PC-9 (cell line): ENCODE results near the gene CLEC7A. TPM values are rescaled to one million over a fixed set of nuclear protein-coding genes. Genes with fewer than 3 reads are reported as not detected.
A peak's percentile ranks its signal among the peaks of the same experiment; 100 is the strongest.

Experiments used
- Bru-seq: library from RNA; stranded (reverse); fragments of 400-500 nt; gene quantifications from one replicate; lab custom pipeline; 2021; lab: Mats Ljungman, UMichigan
- BruChase-seq, 2 experiments: library from RNA; stranded (reverse); fragments of 400-500 nt; gene quantifications; one replicate each; lab custom pipeline; 2021; lab: Mats Ljungman, UMichigan
- BruUV-seq: library from RNA; stranded (reverse); fragments of 400-500 nt; replicated peaks from 2 replicates; lab custom pipeline; 2021; lab: Mats Ljungman, UMichigan
- CTCF ChIA-PET: fragments of 300-600 bp; sonication (Branson Sonifier 250); formaldehyde crosslinking; loops from one replicate; lab custom pipeline; 2022; ENCODE audit warnings: antibody characterized with exemption; lab: Charles Lee
- POLR2A ChIA-PET: fragments of 300-600 bp; sonication (Branson Sonifier 250); formaldehyde crosslinking; loops from one replicate; lab custom pipeline; 2022; ENCODE audit warnings: antibody characterized with exemption; ENCODE audit not compliant: unreplicated experiment; lab: Charles Lee
- DNase-seq, 2 experiments: peaks; one replicate each; pipeline versions ENCODE4 v3.0.0 to v3.0.0-alpha.2; 2015 to 2022; ENCODE audit warnings: mixed read lengths in 1 of 2
- H2AFZ ChIP-seq: fragments of 200-600 bp; sonication (generic); 2 replicates; pipeline ENCODE4 v1.8.1; 2017; ENCODE audit warnings: antibody characterized with exemption
- H3F3A ChIP-seq: fragments of 200-600 bp; sonication (generic); 2 replicates; pipeline ENCODE4 v1.8.1; 2017; ENCODE audit warnings: antibody characterized with exemption, mild to moderate bottlenecking, low read depth; ENCODE audit not compliant: insufficient read depth
- H3K27ac ChIP-seq: fragments of 200-600 bp; sonication (generic); 2 replicates; pipeline ENCODE4 v1.6.1; 2016; ENCODE audit warnings: mixed run types
- H3K27me3 ChIP-seq: fragments of 200-600 bp; sonication (generic); 2 replicates; pipeline ENCODE4 v1.6.1; 2016; ENCODE audit warnings: low read depth, mixed run types; ENCODE audit not compliant: insufficient read depth
- H3K36me3 ChIP-seq: fragments of 200-600 bp; sonication (generic); 2 replicates; pipeline ENCODE4 v1.6.1; 2016; ENCODE audit warnings: low read depth, mixed run types
- H3K4me1 ChIP-seq: fragments of 200-600 bp; sonication (generic); replicated peaks from 2 replicates; pipeline ENCODE4 v1.6.1; 2016; ENCODE audit warnings: mixed run types; ENCODE audit not compliant: insufficient read depth
- H3K4me2 ChIP-seq: fragments of 200-600 bp; sonication (generic); 2 replicates; pipeline ENCODE4 v1.6.1; 2017; ENCODE audit warnings: mixed run types
- H3K4me3 ChIP-seq: fragments of 200-600 bp; sonication (generic); 2 replicates; pipeline ENCODE4 v1.6.1; 2016; ENCODE audit warnings: mixed run types
- H3K79me2 ChIP-seq: fragments of 200-600 bp; sonication (generic); 2 replicates; pipeline ENCODE4 v1.6.1; 2017; ENCODE audit warnings: low read depth, mixed run types
- H3K9me2 ChIP-seq: fragments of 200-600 bp; sonication (generic); 2 replicates; pipeline ENCODE4 v1.8.1; 2017; ENCODE audit warnings: mild to moderate bottlenecking; ENCODE audit not compliant: insufficient read depth
- H3K9me3 ChIP-seq: fragments of 200-600 bp; sonication (generic); 2 replicates; pipeline ENCODE4 v1.8.1; 2016; ENCODE audit warnings: low read depth; ENCODE audit not compliant: insufficient read depth
- H4K20me1 ChIP-seq: fragments of 200-600 bp; sonication (generic); 2 replicates; pipeline ENCODE4 v1.8.1; 2017; ENCODE audit not compliant: insufficient read depth
- CTCF ChIP-seq: fragments of 200-600 bp; sonication (generic); conservative IDR thresholded peaks from 2 replicates; pipeline ENCODE4 v1.6.1; 2017; ENCODE audit warnings: mixed run types, antibody characterized with exemption, mild to moderate bottlenecking, moderate library complexity
- EZH2 ChIP-seq: fragments of 200-600 bp; sonication (generic); IDR thresholded peaks from 2 replicates; pipeline ENCODE4 v1.8.0; 2017; ENCODE audit warnings: antibody characterized with exemption, low read depth
- intact Hi-C: fragments of 100-400 bp; cut with micrococcal nuclease; formaldehyde crosslinking; loops from one replicate; pipeline ENCODE4 v1.10.0; 2022; ENCODE audit not compliant: unreplicated experiment
- long read RNA-seq: library from polyadenylated mRNA; stranded (forward); transcript quantifications from one replicate; pipeline ENCODE4 v2.0.0, GENCODE V29; 2022
- total RNA-seq: library from RNA; stranded (reverse); gene quantifications from 2 replicates; pipeline ENCODE4 v1.2.3, GENCODE V29; 2021

CLEC7A gene
- total RNA-seq (5.1 and 6.1 TPM in 2 replicates), Bru-seq, nascent RNA (percentile 45 among the genes with signal in this experiment), BruChase-seq, experiment 1, labeled RNA remaining after a 2-hour chase (percentile 59 among the genes with signal in this experiment), BruChase-seq, experiment 2, labeled RNA remaining after a 6-hour chase (percentile 62 among the genes with signal in this experiment)
- long read RNA-seq, partial matches to known transcripts: 0 of 10 reads
- long read RNA-seq, other reads (novel, unspliced or antisense): 6 of 10 reads

- no peaks in the 10 kb centered on the region for H3K27me3 ChIP-seq
- POLR2A ChIA-PET: interaction anchor here (0.6 kb wide), 1 partner anchor 85 kb away, joined by 3 read pairs; no protein-coding TSS in a partner anchor
Measured at GRCh38 chr12:10130042-10130441, at the start of gene CLEC7A. Gene CLEC7A (minus strand): TSS chr12:10130199. CDS start chr12:10130082, 117 bp downstream.

GRCh38 chr12:10179776-10180181 lies 49.8 kb upstream of the CLEC7A start:
- Histone ChIP-seq H3K27me3 (no peaks in the 10 kb centered on the region), H3K36me3 (no peaks in the 10 kb centered on the region), H3K4me2 (peak overlapping the region; percentile 45), H3K27ac (peak overlapping the region; percentile 38), H2AFZ (no peak overlapping the region), H3K4me1 (peaks cover 46% of the 10 kb centered on the region), H3K79me2 (no peaks in the 10 kb centered on the region), H3K9me3 (no peaks in the 10 kb centered on the region), H3K4me3 (no peak overlapping the region), H4K20me1 (no peaks in the 10 kb centered on the region), H3F3A (peaks cover 23% of the 10 kb centered on the region; the same call in 1 of the 2 replicates), H3K9me2 (no peaks in the 10 kb centered on the region)
- no TSS peak for BruUV-seq
- peak in 1 of 2 experiments; percentile 71 for DNase-seq
- POLR2A ChIA-PET: interaction anchor here (0.5 to 0.6 kb wide), 2 partner anchors 8 to 25 kb away, joined by 6 to 7 read pairs; partner anchors contain the start of gene OLR1
- CTCF ChIA-PET: interaction anchor here (0.9 kb wide), 1 partner anchor 10 kb away, joined by 5 read pairs; no protein-coding TSS in a partner anchor
- intact Hi-C loops: loop anchor here (1.0 kb wide), 1 partner anchor 10 kb away; no protein-coding TSS in a partner anchor
- TF ChIP-seq EZH2 (no peak), CTCF (no peak)

More at GRCh38 chr12:10130042-10130441, at the start of gene CLEC7A:
- Histone ChIP-seq H3F3A (peaks cover 6% of the 10 kb centered on the region; the same call in 1 of the 2 replicates), H3K4me1 (peaks cover 18% of the 10 kb centered on the region), H4K20me1 (no peaks in the 10 kb centered on the region), H3K36me3 (no peaks in the 10 kb centered on the region), H3K4me2 (peak within 1 kb of the TSS; percentile 13), H3K9me2 (no peaks in the 10 kb centered on the region), H3K27ac (peak within 1 kb of the TSS; percentile 21; the same call in 1 of the 2 replicates), H3K79me2 (no peaks in the 10 kb centered on the region), H2AFZ (no peak within 1 kb of the TSS), H3K9me3 (no peaks in the 10 kb centered on the region), H3K4me3 (no peak within 1 kb of the TSS)
- TF ChIP-seq CTCF (no peak), EZH2 (no peak)
- peak in 1 of 2 experiments; percentile 68 for DNase-seq
- intact Hi-C loops: no loop called here
- BruUV-seq: no TSS peak
- CTCF ChIA-PET: interaction anchor here (1.1 to 1.7 kb wide), 2 partner anchors 10 to 120 kb away, joined by 3 to 5 read pairs; no protein-coding TSS in a partner anchor

GRCh38 chr12:10178821-10179220 lies 48.8 kb upstream of the CLEC7A start, which contains the start of gene TMEM52B:
Gene TMEM52B (plus strand): TSS chr12:10179032. CDS start chr12:10179575, 543 bp downstream.
- no peak within 1 kb of the TSS for H3K4me3 ChIP-seq
- peak within 1 kb of the TSS; percentile 45 for H3K4me2 ChIP-seq
- H4K20me1 ChIP-seq: no peaks in the 10 kb centered on the region
- H3K36me3 ChIP-seq: no peaks in the 10 kb centered on the region
- ChIA-PET POLR2A (no interaction called here), CTCF (no interaction called here)
- intact Hi-C loops: no loop called here
- H2AFZ ChIP-seq: no peak within 1 kb of the TSS
- no peaks in the 10 kb centered on the region for H3K9me2 ChIP-seq
- H3K4me1 ChIP-seq: peaks cover 38% of the 10 kb centered on the region
- TF ChIP-seq EZH2 (no peak), CTCF (no peak)
- H3K9me3 ChIP-seq: no peaks in the 10 kb centered on the region
- H3F3A ChIP-seq: peaks cover 23% of the 10 kb centered on the region; the same call in 1 of the 2 replicates
- H3K27ac ChIP-seq: peak within 1 kb of the TSS; percentile 38
- H3K27me3 ChIP-seq: no peaks in the 10 kb centered on the region
- no TSS peak for BruUV-seq
- DNase-seq: no peak
- H3K79me2 ChIP-seq: no peaks in the 10 kb centered on the region
